ENCODE data around the gene SNRPA. TPM values are rescaled to one million over a fixed set of nuclear protein-coding genes. Genes with fewer than 3 reads are reported as not detected.
"Not testable (repeated sequence)": the region's sequence is repeated elsewhere in the genome, so short reads cannot be mapped to it uniquely, and the experiment has no call there.

The SNRPA gene
- total and polyA plus RNA-seq, 2 of the 13 experiments (the other 11 are each of a cell fraction or from before 2014, with no cell fraction given): 59.6 to 162 TPM

DNA sequence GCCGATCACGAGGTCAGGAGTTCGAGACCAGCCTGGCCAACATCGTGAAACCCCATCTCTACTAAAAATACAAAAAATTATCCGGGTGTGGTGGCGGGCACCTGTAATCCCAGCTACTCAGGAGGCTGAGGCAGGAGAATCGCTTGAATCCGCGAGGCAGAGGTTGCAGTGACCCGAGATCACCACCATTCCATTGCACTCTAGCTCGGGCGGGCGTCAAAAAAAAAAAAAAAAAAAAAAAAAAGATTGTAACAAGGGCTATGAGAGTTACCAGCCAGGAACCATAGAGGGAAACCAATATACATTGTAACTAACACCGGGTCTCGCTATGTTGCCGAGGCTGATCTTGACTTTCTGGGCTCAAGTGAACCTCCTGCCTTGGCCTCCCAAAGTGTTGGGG is 18.7 kb upstream of the SNRPA start:
- H4K20me1 ChIP-seq (ENCODE audit: insufficient read depth, low read length); POLR2A ChIA-PET; CTCF ChIA-PET (ENCODE audit: low intra/inter-chr PET ratio, low total read pairs); FAIRE-seq; H2AFZ ChIP-seq (ENCODE audit: low read length); BruUV-seq (replicated peaks); in situ Hi-C loops (cut with HindIII; ENCODE audit: extremely low pct_ligation_motif_present, low pct_unique_long_range_greater_than_20kb); ATAC-seq; H3K9ac ChIP-seq (ENCODE audit: insufficient read depth, low read depth, low read length); H3K4me3 ChIP-seq (replicated peaks in 1 of 3; ENCODE audit: insufficient read depth in 1 of 3, low read depth in 2 of 3, low read length in 3 of 3); H3K4me2 ChIP-seq (ENCODE audit: low read depth, low read length); intact Hi-C loops (cut with micrococcal nuclease; ENCODE audit: unreplicated experiment); H3K27ac ChIP-seq (ENCODE audit: extremely low read length, insufficient read depth, low read length); H3K27me3 ChIP-seq (ENCODE audit: control insufficient read depth in 1 of 2, insufficient read depth in 2 of 2, low read length in 2 of 2); DNase-seq (ENCODE audit: low spot score); H3K79me2 ChIP-seq (ENCODE audit: insufficient read depth, low read length); H3K9me3 ChIP-seq (ENCODE audit: low read length): not testable (repeated sequence)
- H3K4me1 ChIP-seq (ENCODE audit: insufficient read depth, low read length): peaks cover 19% of the 10 kb centered on the region
- H3K36me3 ChIP-seq (replicated peaks in 1 of 2; ENCODE audit: control insufficient read depth in 1 of 2, insufficient read depth in 2 of 2, low read length in 2 of 2): peaks cover 29 to 77% of the 10 kb centered on the region in 2 experiments
- WGBS (ENCODE audit: low lambda C conversion rate): 93% methylated on average over 16 of the region's 16 CpGs

DNA sequence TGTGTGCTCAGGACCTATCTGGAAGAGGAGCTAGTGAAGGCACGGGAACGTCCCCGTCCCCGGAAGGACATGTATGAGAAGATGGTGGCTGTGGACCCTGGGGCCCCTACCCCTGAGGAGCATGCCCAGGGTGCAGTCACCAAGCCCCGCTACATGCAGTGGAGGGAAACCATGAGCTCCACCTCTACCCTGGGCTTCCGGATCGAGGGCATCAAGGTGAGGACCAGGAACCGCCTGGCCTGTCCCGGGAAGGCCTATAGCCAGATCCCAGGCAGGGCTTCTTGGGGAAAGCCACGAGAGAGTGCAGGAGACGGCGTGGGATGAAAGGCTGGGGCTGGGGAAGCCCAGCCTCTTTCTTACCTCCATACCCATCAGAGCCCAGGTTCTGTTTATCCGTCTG is 17.9 kb upstream of the SNRPA start:
- DNase-seq (ENCODE audit: low spot score): no peak
- FAIRE-seq: no peak
- WGBS (ENCODE audit: low lambda C conversion rate): 95% methylated on average over 13 of the region's 13 CpGs
- Histone ChIP-seq H3K9ac (ENCODE audit: insufficient read depth, low read depth, low read length) (no peak overlapping the region), H3K4me3 (replicated peaks in 1 of 3; ENCODE audit: insufficient read depth in 1 of 3, low read depth in 2 of 3, low read length in 3 of 3) (no peak overlapping the region), H3K4me2 (ENCODE audit: low read depth, low read length) (no peak overlapping the region), H4K20me1 (ENCODE audit: insufficient read depth, low read length) (no peaks in the 10 kb centered on the region), H3K4me1 (ENCODE audit: insufficient read depth, low read length) (peaks cover 19% of the 10 kb centered on the region), H3K27me3 (ENCODE audit: control insufficient read depth in 1 of 2, insufficient read depth in 2 of 2, low read length in 2 of 2) (no peaks in the 10 kb centered on the region), H3K27ac (ENCODE audit: extremely low read length, insufficient read depth, low read length) (no peak overlapping the region), H2AFZ (ENCODE audit: low read length) (no peak overlapping the region), H3K79me2 (ENCODE audit: insufficient read depth, low read length) (no peaks in the 10 kb centered on the region), H3K9me3 (ENCODE audit: low read length) (no peaks in the 10 kb centered on the region), H3K36me3 (replicated peaks in 1 of 2; ENCODE audit: control insufficient read depth in 1 of 2, insufficient read depth in 2 of 2, low read length in 2 of 2) (peaks cover 32 to 72% of the 10 kb centered on the region in 2 experiments)
- ATAC-seq: no peak
- ChIA-PET POLR2A (no interaction called here), CTCF (ENCODE audit: low intra/inter-chr PET ratio, low total read pairs) (no interaction called here)
- intact Hi-C loops (cut with micrococcal nuclease; ENCODE audit: unreplicated experiment): no loop called here
- TF ChIP-seq BRCA1 (CRISPR knock-in tag; IDR thresholded peaks at IDR 0.05) (no peak), CC2D1A (CRISPR knock-in tag; IDR thresholded peaks at IDR 0.05) (no peak), ZBTB21 (CRISPR knock-in tag; IDR thresholded peaks at IDR 0.05) (no peak), KAT7 (CRISPR knock-in tag; IDR thresholded peaks at IDR 0.05; ENCODE audit: borderline replicate concordance) (no peak), CREB1 (IDR thresholded peaks at IDR 0.05) (no peak), CREB1 (CRISPR knock-in tag; IDR thresholded peaks at IDR 0.05) (no peak), SIN3B (IDR thresholded peaks at IDR 0.05; ENCODE audit: low read length) (no peak), NR2F2 (IDR thresholded peaks at IDR 0.05; ENCODE audit: borderline replicate concordance, low read depth) (no peak), GATAD1 (CRISPR knock-in tag; IDR thresholded peaks at IDR 0.05) (no peak), ZNF839 (CRISPR knock-in tag; IDR thresholded peaks at IDR 0.05; ENCODE audit: borderline replicate concordance) (no peak)
- TF ChIP-seq, protein P1, sequence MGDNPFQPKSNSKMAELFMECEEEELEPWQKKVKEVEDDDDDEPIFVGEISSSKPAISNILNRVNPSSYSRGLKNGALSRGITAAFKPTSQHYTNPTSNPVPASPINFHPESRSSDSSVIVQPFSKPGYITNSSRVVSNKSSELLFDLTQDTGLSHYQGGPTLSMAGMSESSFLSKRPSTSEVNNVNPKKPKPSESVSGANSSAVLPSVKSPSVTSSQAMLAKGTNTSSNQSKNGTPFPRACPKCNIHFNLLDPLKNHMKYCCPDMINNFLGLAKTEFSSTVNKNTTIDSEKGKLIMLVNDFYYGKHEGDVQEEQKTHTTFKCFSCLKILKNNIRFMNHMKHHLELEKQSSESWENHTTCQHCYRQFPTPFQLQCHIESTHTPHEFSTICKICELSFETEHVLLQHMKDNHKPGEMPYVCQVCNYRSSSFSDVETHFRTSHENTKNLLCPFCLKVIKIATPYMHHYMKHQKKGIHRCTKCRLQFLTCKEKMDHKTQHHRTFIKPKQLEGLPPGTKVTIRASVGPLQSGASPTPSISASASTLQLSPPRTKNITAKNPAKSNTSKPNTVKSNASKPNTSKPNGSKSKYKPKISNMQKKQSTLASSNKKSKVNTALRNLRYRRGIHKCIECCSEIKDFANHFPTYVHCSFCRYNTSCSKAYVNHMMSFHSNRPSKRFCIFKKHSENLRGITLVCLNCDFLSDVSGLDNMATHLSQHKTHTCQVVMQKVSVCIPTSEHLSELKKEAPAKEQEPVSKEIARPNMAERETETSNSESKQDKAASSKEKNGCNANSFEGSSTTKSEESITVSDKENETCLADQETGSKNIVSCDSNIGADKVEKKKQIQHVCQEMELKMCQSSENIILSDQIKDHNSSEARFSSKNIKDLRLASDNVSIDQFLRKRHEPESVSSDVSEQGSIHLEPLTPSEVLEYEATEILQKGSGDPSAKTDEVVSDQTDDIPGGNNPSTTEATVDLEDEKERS (CRISPR knock-in tag; IDR thresholded peaks at IDR 0.05): no peak
- TF ChIP-seq, protein P2, sequence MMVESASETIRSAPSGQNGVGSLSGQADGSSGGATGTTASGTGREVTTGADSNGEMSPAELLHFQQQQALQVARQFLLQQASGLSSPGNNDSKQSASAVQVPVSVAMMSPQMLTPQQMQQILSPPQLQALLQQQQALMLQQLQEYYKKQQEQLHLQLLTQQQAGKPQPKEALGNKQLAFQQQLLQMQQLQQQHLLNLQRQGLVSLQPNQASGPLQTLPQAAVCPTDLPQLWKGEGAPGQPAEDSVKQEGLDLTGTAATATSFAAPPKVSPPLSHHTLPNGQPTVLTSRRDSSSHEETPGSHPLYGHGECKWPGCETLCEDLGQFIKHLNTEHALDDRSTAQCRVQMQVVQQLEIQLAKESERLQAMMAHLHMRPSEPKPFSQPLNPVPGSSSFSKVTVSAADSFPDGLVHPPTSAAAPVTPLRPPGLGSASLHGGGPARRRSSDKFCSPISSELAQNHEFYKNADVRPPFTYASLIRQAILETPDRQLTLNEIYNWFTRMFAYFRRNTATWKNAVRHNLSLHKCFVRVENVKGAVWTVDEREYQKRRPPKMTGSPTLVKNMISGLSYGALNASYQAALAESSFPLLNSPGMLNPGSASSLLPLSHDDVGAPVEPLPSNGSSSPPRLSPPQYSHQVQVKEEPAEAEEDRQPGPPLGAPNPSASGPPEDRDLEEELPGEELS (CRISPR knock-in tag; IDR thresholded peaks at IDR 0.05): no peak
- no TSS peak for BruUV-seq (replicated peaks)
- in situ Hi-C loops (cut with HindIII; ENCODE audit: extremely low pct_ligation_motif_present, low pct_unique_long_range_greater_than_20kb): no loop called here

Data from HepG2 (cell line).